EL (cell line): Measurements from ENCODE around the gene SYNJ2.

Source experiments
- DNase-seq: peaks from one replicate; pipeline ENCODE4 v3.0.0-alpha.2; 2016

SYNJ2 gene

GRCh38 chr6:158015188-158015506 is 33.5 kb downstream of the SYNJ2 start:
- no peak for DNase-seq

- no peak for DNase-seq
Measured at GRCh38 chr6:158016571-158017383, 35.1 kb downstream of the SYNJ2 start.

GRCh38 chr6:158017621-158018040 is 36.0 kb downstream of the SYNJ2 start:
- no peak for DNase-seq

GRCh38 chr6:158018041-158018771 is 36.5 kb downstream of the SYNJ2 start:
- no peak for DNase-seq

- DNase-seq, result peak; percentile 50
Measured at GRCh38 chr6:158018851-158019361, 37.2 kb downstream of the SYNJ2 start.

- no peak for DNase-seq
Measured at GRCh38 chr6:158019416-158019815, 37.8 kb downstream of the SYNJ2 start.

GRCh38 chr6:158020272-158020711 is 38.6 kb downstream of the SYNJ2 start:
- no peak for DNase-seq

GRCh38 chr6:158020811-158021210 is 39.1 kb downstream of the SYNJ2 start:
- DNase-seq, result no peak

- DNase-seq, result no peak
Measured at GRCh38 chr6:158021376-158021775, 39.7 kb downstream of the SYNJ2 start.

- no peak for DNase-seq
Measured at GRCh38 chr6:158021814-158022748, 40.4 kb downstream of the SYNJ2 start.

GRCh38 chr6:158022749-158023596 is 41.3 kb downstream of the SYNJ2 start:
- no peak for DNase-seq

- no peak for DNase-seq
Measured at GRCh38 chr6:158023597-158023939, 41.9 kb downstream of the SYNJ2 start.

- DNase-seq, result no peak
Measured at GRCh38 chr6:158024566-158025297, 43.1 kb downstream of the SYNJ2 start.

- peak; percentile 99 for DNase-seq
Measured at GRCh38 chr6:158026054-158026900, 44.6 kb downstream of the SYNJ2 start.

GRCh38 chr6:158026901-158027589 is 45.4 kb downstream of the SYNJ2 start:
- DNase-seq, result no peak

GRCh38 chr6:158027590-158028285 is 46.1 kb downstream of the SYNJ2 start:
- DNase-seq, result no peak

GRCh38 chr6:158028421-158028820 is 46.8 kb downstream of the SYNJ2 start:
- DNase-seq, result no peak

- no peak for DNase-seq
Measured at GRCh38 chr6:158028876-158029275, 47.2 kb downstream of the SYNJ2 start.

- DNase-seq, result no peak
Measured at GRCh38 chr6:158029668-158030230, 48.1 kb downstream of the SYNJ2 start.
